ENCODE measurements around the gene INPP5F. TPM values are rescaled to one million over a fixed set of nuclear protein-coding genes. Genes with fewer than 3 reads are reported as not detected.
"Not testable (repeated sequence)": the region's sequence is repeated elsewhere in the genome, so short reads cannot be mapped to it uniquely, and the experiment has no call there.

INPP5F gene
- total RNA-seq, 5 donors from 2014 or later (not counting 1 experiment from before 2014, with no cell fraction given), result 7.3 to 13.7 (median 9.8) TPM

- Histone ChIP-seq H3K9me3 (peaks cover 3% of the 10 kb centered on the region), H3K36me3 (ENCODE audit: control insufficient read depth in 2 of 2, extremely low read depth in 1 of 2, insufficient read depth in 1 of 2, low read length in 1 of 2) (no peaks in the 10 kb centered on the region), H3K27ac (ENCODE audit: low read length) (no peak overlapping the region), H3K4me3 (ENCODE audit: control insufficient read depth in 1 of 2, extremely low read depth in 1 of 2, low read length in 1 of 2) (no peak overlapping the region), H3K27me3 (replicated peaks in 1 of 2; ENCODE audit: control insufficient read depth in 2 of 2, extremely low read depth in 1 of 2, insufficient read depth in 2 of 2, low read length in 1 of 2) (no peaks in the 10 kb centered on the region), H3K4me1 (ENCODE audit: control insufficient read depth in 1 of 2, extremely low read depth in 1 of 2, insufficient read depth in 2 of 2, low read length in 2 of 2) (peaks cover 4 to 20% of the 10 kb centered on the region in 2 experiments)
- Mint-ChIP-seq H3K4me3 (no peak overlapping the region), H3K27me3 (no peaks in the 10 kb centered on the region), H3K27ac (peak overlapping the region in 1 of 2 donors; percentile 69), H3K4me1 (peaks cover 67 to 73% (median 70%) of the 10 kb centered on the region in 3 donors), H3K9me3 (peaks cover 0 to 5% (median 5%) of the 10 kb centered on the region in 3 donors), H3K36me3 (peaks cover 25% of the 10 kb centered on the region)
- ChIA-PET CTCF (interaction anchor here (0.6 to 1.2 kb wide), 7 partner anchors 9 to 177 kb away, joined by 3 to 6 read pairs (median 4); partner anchors contain the start of genes MCMBP (in 1 of the 2) and SEC23IP (in 1 of the 2)), POLR2A (interaction anchor here (0.6 to 0.7 kb wide), 3 partner anchors 25 to 731 kb away, joined by 3 to 6 read pairs (median 3); no protein-coding TSS in a partner anchor)
- DNase-seq (no peak), ATAC-seq (replicated peaks in 1 of 4) (no peak)
- WGBS (ENCODE audit: insufficient coverage), result no CpG with 5 or more reads among the region's 4 CpGs
These were observed 138.2 kb downstream of the INPP5F start for GRCh38 chr10:119863951-119864565.

- POLR2A ChIA-PET, result interaction anchor here in 1 of 2 donors (0.6 kb wide), 1 partner anchor 165 kb away, joined by 3 read pairs; no protein-coding TSS in a partner anchor
- 100% methylated on average over 1 of the region's 6 CpGs for WGBS (ENCODE audit: insufficient coverage)
- H3K36me3 Mint-ChIP-seq, result peaks cover 22% of the 10 kb centered on the region
- ATAC-seq (replicated peaks in 1 of 4) (no peak), DNase-seq (no peak)
- no peak overlapping the region for H3K4me3 ChIP-seq (ENCODE audit: control insufficient read depth in 1 of 2, extremely low read depth in 1 of 2, low read length in 1 of 2)
- H3K4me1 Mint-ChIP-seq, result peaks cover 66 to 73% (median 72%) of the 10 kb centered on the region in 3 donors
- peaks cover 3% of the 10 kb centered on the region for H3K9me3 ChIP-seq
- H3K27me3 ChIP-seq (replicated peaks in 1 of 2; ENCODE audit: control insufficient read depth in 2 of 2, extremely low read depth in 1 of 2, insufficient read depth in 2 of 2, low read length in 1 of 2), result no peaks in the 10 kb centered on the region
- H3K27ac ChIP-seq (ENCODE audit: low read length), result no peak overlapping the region
- H3K9me3 Mint-ChIP-seq, result peaks cover 0 to 5% (median 5%) of the 10 kb centered on the region in 3 donors
- no peaks in the 10 kb centered on the region for H3K36me3 ChIP-seq (ENCODE audit: control insufficient read depth in 2 of 2, extremely low read depth in 1 of 2, insufficient read depth in 1 of 2, low read length in 1 of 2)
- H3K4me1 ChIP-seq (ENCODE audit: control insufficient read depth in 1 of 2, extremely low read depth in 1 of 2, insufficient read depth in 2 of 2, low read length in 2 of 2), result peaks cover 6 to 21% of the 10 kb centered on the region in 2 experiments
- no peaks in the 10 kb centered on the region for H3K27me3 Mint-ChIP-seq
- CTCF ChIA-PET, result no interaction called here
- H3K27ac Mint-ChIP-seq, result no peak overlapping the region
- no peak overlapping the region for H3K4me3 Mint-ChIP-seq
These were observed 139.9 kb downstream of the INPP5F start for GRCh38 chr10:119865699-119866240.

- Mint-ChIP-seq H3K27me3 (no peaks in the 10 kb centered on the region), H3K36me3 (peaks cover 22% of the 10 kb centered on the region), H3K4me1 (peaks cover 65 to 74% (median 73%) of the 10 kb centered on the region in 3 donors), H3K27ac (no peak overlapping the region), H3K4me3 (no peak overlapping the region), H3K9me3 (peaks cover 0 to 5% (median 5%) of the 10 kb centered on the region in 3 donors)
- H3K36me3 ChIP-seq (ENCODE audit: control insufficient read depth in 2 of 2, extremely low read depth in 1 of 2, insufficient read depth in 1 of 2, low read length in 1 of 2), result no peaks in the 10 kb centered on the region
- DNase-seq (no peak), ATAC-seq (replicated peaks in 1 of 4) (no peak)
- H3K27ac ChIP-seq (ENCODE audit: low read length), result no peak overlapping the region
- H3K9me3 ChIP-seq, result peaks cover 3% of the 10 kb centered on the region
- H3K27me3 ChIP-seq (replicated peaks in 1 of 2; ENCODE audit: control insufficient read depth in 2 of 2, extremely low read depth in 1 of 2, insufficient read depth in 2 of 2, low read length in 1 of 2), result no peaks in the 10 kb centered on the region
- WGBS (ENCODE audit: insufficient coverage), result 92% methylated on average over 3 of the region's 7 CpGs
- ChIA-PET POLR2A (interaction anchor here in 1 of 2 donors (0.6 kb wide), 1 partner anchor 199 kb away, joined by 3 read pairs; no protein-coding TSS in a partner anchor), CTCF (no interaction called here)
- H3K4me1 ChIP-seq (ENCODE audit: control insufficient read depth in 1 of 2, extremely low read depth in 1 of 2, insufficient read depth in 2 of 2, low read length in 2 of 2), result peaks cover 15 to 27% of the 10 kb centered on the region in 2 experiments
- no peak overlapping the region for H3K4me3 ChIP-seq (ENCODE audit: control insufficient read depth in 1 of 2, extremely low read depth in 1 of 2, low read length in 1 of 2)
These were observed 141.5 kb downstream of the INPP5F start for GRCh38 chr10:119867317-119867716.

- H3K4me1 ChIP-seq (ENCODE audit: control insufficient read depth in 1 of 2, extremely low read depth in 1 of 2, insufficient read depth in 2 of 2, low read length in 2 of 2), result peaks cover 15 to 32% of the 10 kb centered on the region in 2 experiments
- H3K27ac Mint-ChIP-seq; ATAC-seq (replicated peaks in 1 of 4); DNase-seq; H3K9me3 Mint-ChIP-seq; H3K27me3 ChIP-seq (replicated peaks in 1 of 2; ENCODE audit: control insufficient read depth in 2 of 2, extremely low read depth in 1 of 2, insufficient read depth in 2 of 2, low read length in 1 of 2); H3K36me3 ChIP-seq (ENCODE audit: control insufficient read depth in 2 of 2, extremely low read depth in 1 of 2, insufficient read depth in 1 of 2, low read length in 1 of 2); H3K27ac ChIP-seq (ENCODE audit: low read length); H3K4me3 ChIP-seq (ENCODE audit: control insufficient read depth in 1 of 2, extremely low read depth in 1 of 2, low read length in 1 of 2); H3K9me3 ChIP-seq; H3K27me3 Mint-ChIP-seq: not testable (repeated sequence)
- POLR2A ChIA-PET, result interaction anchor here in 1 of 2 donors (0.7 kb wide), 1 partner anchor 143 kb away, joined by 5 read pairs; the partner anchor contains the start of gene INPP5F
- H3K4me3 Mint-ChIP-seq, result peak overlapping the region in 1 of 3 donors; percentile 89
- WGBS (ENCODE audit: insufficient coverage), result no CpG with 5 or more reads among the region's 4 CpGs
- peaks cover 59 to 69% (median 66%) of the 10 kb centered on the region in 3 donors for H3K4me1 Mint-ChIP-seq
- peaks cover 16% of the 10 kb centered on the region for H3K36me3 Mint-ChIP-seq
- CTCF ChIA-PET, result interaction anchor here (0.6 to 1.5 kb wide), 3 partner anchors 10 to 756 kb away, joined by 3 to 4 read pairs (median 4); no protein-coding TSS in a partner anchor
These were observed 143.5 kb downstream of the INPP5F start for GRCh38 chr10:119869398-119869797.

- Mint-ChIP-seq H3K27me3 (no peaks in the 10 kb centered on the region), H3K4me3 (peak overlapping the region; percentile 89 to 91 (median 90)), H3K9me3 (no peaks in the 10 kb centered on the region), H3K4me1 (peaks cover 48 to 54% (median 52%) of the 10 kb centered on the region in 3 donors), H3K36me3 (peaks cover 6% of the 10 kb centered on the region), H3K27ac (peak overlapping the region; percentile 84 to 86)
- H3K36me3 ChIP-seq (ENCODE audit: control insufficient read depth in 2 of 2, extremely low read depth in 1 of 2, insufficient read depth in 1 of 2, low read length in 1 of 2), result no peaks in the 10 kb centered on the region
- H3K9me3 ChIP-seq, result no peaks in the 10 kb centered on the region
- no peaks in the 10 kb centered on the region for H3K27me3 ChIP-seq (replicated peaks in 1 of 2; ENCODE audit: control insufficient read depth in 2 of 2, extremely low read depth in 1 of 2, insufficient read depth in 2 of 2, low read length in 1 of 2)
- peak overlapping the region; percentile 87 to 90 for H3K4me3 ChIP-seq (ENCODE audit: control insufficient read depth in 1 of 2, extremely low read depth in 1 of 2, low read length in 1 of 2)
- H3K27ac ChIP-seq (ENCODE audit: low read length), result peak overlapping the region; percentile 41
- H3K4me1 ChIP-seq (ENCODE audit: control insufficient read depth in 1 of 2, extremely low read depth in 1 of 2, insufficient read depth in 2 of 2, low read length in 2 of 2), result peaks cover 15 to 32% of the 10 kb centered on the region in 2 experiments
- CTCF ChIA-PET, result interaction anchor here (0.5 to 4.4 kb wide), 9 partner anchors 8 to 1826 kb away, joined by 3 to 39 read pairs (median 3); partner anchors contain the start of gene RAB11FIP2 (in 1 of the 2)
- DNase-seq (peak; percentile 13 to 62 (median 45)), ATAC-seq (replicated peaks in 1 of 4) (peak; percentile 35 to 46 (median 44))
- WGBS (ENCODE audit: insufficient coverage), result under 1% methylated on average over 37 of the region's 56 CpGs
- POLR2A ChIA-PET, result interaction anchor here (0.6 to 2.1 kb wide), 6 partner anchors 19 to 146 kb away, joined by 3 to 11 read pairs (median 6); partner anchors contain the start of genes SEC23IP (in 2 of the 2) and INPP5F (in 1 of the 2)
These were observed 146.2 kb downstream of the INPP5F start for GRCh38 chr10:119871881-119872609.

GRCh38 chr10:119872610-119872859 is 146.7 kb downstream of the INPP5F start, which contains the start of gene MCMBP:
Gene MCMBP (minus strand): TSS chr10:119872843. CDS start chr10:119872584, 259 bp downstream.
- under 1% methylated on average over 42 of the region's 42 CpGs for WGBS (ENCODE audit: insufficient coverage)
- Mint-ChIP-seq H3K9me3 (no peaks in the 10 kb centered on the region), H3K36me3 (peaks cover 4% of the 10 kb centered on the region), H3K27ac (peak within 1 kb of the TSS; percentile 87 to 92), H3K4me1 (peaks cover 45 to 50% (median 49%) of the 10 kb centered on the region in 3 donors), H3K27me3 (no peaks in the 10 kb centered on the region), H3K4me3 (peak within 1 kb of the TSS; percentile 89 to 91 (median 90))
- no peaks in the 10 kb centered on the region for H3K36me3 ChIP-seq (ENCODE audit: control insufficient read depth in 2 of 2, extremely low read depth in 1 of 2, insufficient read depth in 1 of 2, low read length in 1 of 2)
- H3K9me3 ChIP-seq, result no peaks in the 10 kb centered on the region
- H3K27ac ChIP-seq (ENCODE audit: low read length), result peak within 1 kb of the TSS; percentile 85
- no peaks in the 10 kb centered on the region for H3K27me3 ChIP-seq (replicated peaks in 1 of 2; ENCODE audit: control insufficient read depth in 2 of 2, extremely low read depth in 1 of 2, insufficient read depth in 2 of 2, low read length in 1 of 2)
- POLR2A ChIA-PET, result interaction anchor here (0.5 to 1.7 kb wide), 8 partner anchors 9 to 819 kb away, joined by 3 to 7 read pairs (median 4); partner anchors contain the start of genes INPP5F (in 1 of the 2) and SEC23IP (in 1 of the 2)
- peaks cover 15 to 32% of the 10 kb centered on the region in 2 experiments for H3K4me1 ChIP-seq (ENCODE audit: control insufficient read depth in 1 of 2, extremely low read depth in 1 of 2, insufficient read depth in 2 of 2, low read length in 2 of 2)
- peak within 1 kb of the TSS; percentile 87 to 90 for H3K4me3 ChIP-seq (ENCODE audit: control insufficient read depth in 1 of 2, extremely low read depth in 1 of 2, low read length in 1 of 2)
- peak in 1 of 35 experiments; percentile 3 for DNase-seq
- CTCF ChIA-PET, result interaction anchor here (1.1 to 4.4 kb wide), 5 partner anchors 8 to 185 kb away, joined by 3 to 39 read pairs (median 3); partner anchors contain the start of gene SEC23IP (in 1 of the 2)
- no peak for ATAC-seq (replicated peaks in 1 of 4)

Measured in T-cell (primary cell).